HepG2 (cell line): ENCODE data around the gene PAXX. TPM values are rescaled to one million over a fixed set of nuclear protein-coding genes. Genes with fewer than 3 reads are reported as not detected.
A peak's percentile ranks its signal among the peaks of the same experiment; 100 is the strongest.

Source experiments
- CREM ChIP-seq, 2 experiments: sonication (generic) in 1 of 2; formaldehyde crosslinking in 1 of 2; IDR thresholded peaks; 2 replicates each; pipeline versions ENCODE4 v1.4.0 to v1.6.1; 2016 to 2020; ENCODE audit warnings: antibody characterized with exemption in 1 of 2, mild to moderate bottlenecking in 1 of 2, missing genetic modification reagents in 1 of 2
- HMGXB3 ChIP-seq: sonication (generic); formaldehyde crosslinking; IDR thresholded peaks from 2 replicates; pipeline ENCODE4 v1.4.0; 2020; ENCODE audit warnings: missing genetic modification reagents, borderline replicate concordance
- KDM6A ChIP-seq: IDR thresholded peaks from 2 replicates; pipeline ENCODE4 v1.6.1; 2016; ENCODE audit warnings: low read depth
- NFIB ChIP-seq: sonication (generic); formaldehyde crosslinking; IDR thresholded peaks from 2 replicates; pipeline ENCODE4 v1.9.0; 2021; ENCODE audit warnings: missing genetic modification reagents, mild to moderate bottlenecking, borderline replicate concordance
- ZFP82 ChIP-seq: sonication (generic); formaldehyde crosslinking; IDR thresholded peaks from 2 replicates; pipeline ENCODE4 v1.5.1; 2020; ENCODE audit warnings: mild to moderate bottlenecking, missing genetic modification reagents, borderline replicate concordance
- ZFX ChIP-seq: sonication (generic); formaldehyde crosslinking; IDR thresholded peaks from 2 replicates; pipeline ENCODE4 v1.4.0; 2020; ENCODE audit warnings: mild to moderate bottlenecking, low read depth, missing genetic modification reagents, moderate library complexity
- ZNF354B ChIP-seq: sonication (generic); formaldehyde crosslinking; IDR thresholded peaks from 2 replicates; pipeline ENCODE4 v1.8.0; 2022; ENCODE audit warnings: mild to moderate bottlenecking, missing genetic modification reagents
- polyA plus RNA-seq, 8 experiments: library from polyadenylated mRNA; depleted of rRNA in 3 of 8; stranded (reverse) in 7 of 8; unstranded in 1 of 8; fragments of >200 nt; fragmentation: Illumina TruSeq in 4 of 8; extraction: Trizol in 4 of 8; gene quantifications; 2 replicates each; pipeline versions ENCODE4 v1.2.1 to v1.2.3, GENCODE V29; 2011 to 2016; ENCODE audit warnings: low read depth in 4 of 8, missing spikeins in 1 of 8, mixed read lengths in 1 of 8; ENCODE audit not compliant: insufficient read depth in 1 of 8
- total RNA-seq, 5 experiments: library from RNA; depleted of rRNA; stranded (reverse); fragments of >200 nt; fragmentation: Illumina TruSeq; extraction: Trizol; gene quantifications; 2 replicates each; pipeline ENCODE4 v1.2.3, GENCODE V29; 2016; ENCODE audit warnings: low read depth in 1 of 5
- TF ChIP-seq, protein P1 (sequence below): sonication (generic); formaldehyde crosslinking; IDR thresholded peaks from 2 replicates; pipeline ENCODE4 v1.8.0; 2022; ENCODE audit warnings: missing genetic modification reagents, mild to moderate bottlenecking, inconsistent platforms, borderline replicate concordance
- TF ChIP-seq, protein P2 (sequence below): sonication (generic); formaldehyde crosslinking; IDR thresholded peaks from 2 replicates; pipeline ENCODE4 v1.5.0; 2020; ENCODE audit warnings: mild to moderate bottlenecking, missing genetic modification reagents
- TF ChIP-seq, protein P3 (sequence below): sonication (generic); formaldehyde crosslinking; IDR thresholded peaks from 2 replicates; pipeline ENCODE4 v1.4.0; 2020; ENCODE audit warnings: mild to moderate bottlenecking, missing genetic modification reagents
- TF ChIP-seq, protein P4 (sequence below): sonication (generic); formaldehyde crosslinking; IDR thresholded peaks from 2 replicates; pipeline ENCODE4 v1.4.0; 2020; ENCODE audit warnings: missing genetic modification reagents

Gene PAXX
- total and polyA plus RNA-seq, 2 of the 13 experiments (the other 11 are each of a cell fraction or from before 2014, with no cell fraction given): 14.0 to 31.9 TPM

GRCh38 chr9:137021979-137022661 is 29.9 kb downstream of the PAXX start (continued):
- TF ChIP-seq, protein P1, sequence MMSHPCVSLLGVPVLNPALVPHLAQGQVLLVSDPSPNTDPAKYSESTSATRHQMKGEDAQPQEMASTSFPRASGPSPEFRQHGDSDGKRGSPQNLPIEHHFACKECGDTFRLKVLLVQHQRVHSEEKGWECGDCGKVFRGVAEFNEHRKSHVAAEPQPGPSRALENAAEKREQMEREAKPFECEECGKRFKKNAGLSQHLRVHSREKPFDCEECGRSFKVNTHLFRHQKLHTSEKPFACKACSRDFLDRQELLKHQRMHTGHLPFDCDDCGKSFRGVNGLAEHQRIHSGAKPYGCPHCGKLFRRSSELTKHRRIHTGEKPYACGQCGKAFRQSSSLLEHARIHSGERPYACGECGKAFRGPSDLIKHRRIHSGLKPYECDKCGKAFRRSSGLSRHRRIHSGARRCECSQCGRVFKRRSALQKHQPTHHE (CRISPR knock-in tag): no peak
- TF ChIP-seq ZNF354B (CRISPR knock-in tag) (no peak), ZFP82 (CRISPR knock-in tag) (no peak), HMGXB3 (CRISPR knock-in tag) (no peak), KDM6A (no peak), CREM (IDR thresholded peaks at IDR 0.05) (no peak; the same call in 1 of the 2 replicates), CREM (CRISPR knock-in tag; IDR thresholded peaks at IDR 0.05) (no peak), ZFX (peak; percentile 27; the same call in 1 of the 2 replicates), NFIB (CRISPR knock-in tag) (no peak)
- TF ChIP-seq, protein P2, sequence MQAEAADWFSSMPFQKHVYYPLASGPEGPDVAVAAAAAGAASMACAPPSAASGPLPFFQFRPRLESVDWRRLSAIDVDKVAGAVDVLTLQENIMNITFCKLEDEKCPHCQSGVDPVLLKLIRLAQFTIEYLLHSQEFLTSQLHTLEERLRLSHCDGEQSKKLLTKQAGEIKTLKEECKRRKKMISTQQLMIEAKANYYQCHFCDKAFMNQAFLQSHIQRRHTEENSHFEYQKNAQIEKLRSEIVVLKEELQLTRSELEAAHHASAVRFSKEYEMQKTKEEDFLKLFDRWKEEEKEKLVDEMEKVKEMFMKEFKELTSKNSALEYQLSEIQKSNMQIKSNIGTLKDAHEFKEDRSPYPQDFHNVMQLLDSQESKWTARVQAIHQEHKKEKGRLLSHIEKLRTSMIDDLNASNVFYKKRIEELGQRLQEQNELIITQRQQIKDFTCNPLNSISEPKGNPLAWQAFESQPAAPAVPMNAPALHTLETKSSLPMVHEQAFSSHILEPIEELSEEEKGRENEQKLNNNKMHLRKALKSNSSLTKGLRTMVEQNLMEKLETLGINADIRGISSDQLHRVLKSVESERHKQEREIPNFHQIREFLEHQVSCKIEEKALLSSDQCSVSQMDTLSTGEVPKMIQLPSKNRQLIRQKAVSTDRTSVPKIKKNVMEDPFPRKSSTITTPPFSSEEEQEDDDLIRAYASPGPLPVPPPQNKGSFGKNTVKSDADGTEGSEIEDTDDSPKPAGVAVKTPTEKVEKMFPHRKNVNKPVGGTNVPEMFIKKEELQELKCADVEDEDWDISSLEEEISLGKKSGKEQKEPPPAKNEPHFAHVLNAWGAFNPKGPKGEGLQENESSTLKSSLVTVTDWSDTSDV (CRISPR knock-in tag): no peak
- TF ChIP-seq, protein P3, sequence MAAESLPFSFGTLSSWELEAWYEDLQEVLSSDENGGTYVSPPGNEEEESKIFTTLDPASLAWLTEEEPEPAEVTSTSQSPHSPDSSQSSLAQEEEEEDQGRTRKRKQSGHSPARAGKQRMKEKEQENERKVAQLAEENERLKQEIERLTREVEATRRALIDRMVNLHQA: no peak
- TF ChIP-seq, protein P4, sequence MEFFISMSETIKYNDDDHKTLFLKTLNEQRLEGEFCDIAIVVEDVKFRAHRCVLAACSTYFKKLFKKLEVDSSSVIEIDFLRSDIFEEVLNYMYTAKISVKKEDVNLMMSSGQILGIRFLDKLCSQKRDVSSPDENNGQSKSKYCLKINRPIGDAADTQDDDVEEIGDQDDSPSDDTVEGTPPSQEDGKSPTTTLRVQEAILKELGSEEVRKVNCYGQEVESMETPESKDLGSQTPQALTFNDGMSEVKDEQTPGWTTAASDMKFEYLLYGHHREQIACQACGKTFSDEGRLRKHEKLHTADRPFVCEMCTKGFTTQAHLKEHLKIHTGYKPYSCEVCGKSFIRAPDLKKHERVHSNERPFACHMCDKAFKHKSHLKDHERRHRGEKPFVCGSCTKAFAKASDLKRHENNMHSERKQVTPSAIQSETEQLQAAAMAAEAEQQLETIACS: no peak
